Activated CD4-positive, alpha-beta T cell treated with anti-CD3 and anti-CD28 coated beads, Interleukin-2, Interleukin-6, amounts not matched to agents 100 ng/mL and 50 ng/mL, durations not matched to agents 16 hours and 8 hours (primary cell): ENCODE measurements around the gene EXD1.

ENCODE experiments used
- DNase-seq: peaks from one replicate; pipeline ENCODE4 v3.0.0-alpha.2; 2020

Gene EXD1

DNA sequence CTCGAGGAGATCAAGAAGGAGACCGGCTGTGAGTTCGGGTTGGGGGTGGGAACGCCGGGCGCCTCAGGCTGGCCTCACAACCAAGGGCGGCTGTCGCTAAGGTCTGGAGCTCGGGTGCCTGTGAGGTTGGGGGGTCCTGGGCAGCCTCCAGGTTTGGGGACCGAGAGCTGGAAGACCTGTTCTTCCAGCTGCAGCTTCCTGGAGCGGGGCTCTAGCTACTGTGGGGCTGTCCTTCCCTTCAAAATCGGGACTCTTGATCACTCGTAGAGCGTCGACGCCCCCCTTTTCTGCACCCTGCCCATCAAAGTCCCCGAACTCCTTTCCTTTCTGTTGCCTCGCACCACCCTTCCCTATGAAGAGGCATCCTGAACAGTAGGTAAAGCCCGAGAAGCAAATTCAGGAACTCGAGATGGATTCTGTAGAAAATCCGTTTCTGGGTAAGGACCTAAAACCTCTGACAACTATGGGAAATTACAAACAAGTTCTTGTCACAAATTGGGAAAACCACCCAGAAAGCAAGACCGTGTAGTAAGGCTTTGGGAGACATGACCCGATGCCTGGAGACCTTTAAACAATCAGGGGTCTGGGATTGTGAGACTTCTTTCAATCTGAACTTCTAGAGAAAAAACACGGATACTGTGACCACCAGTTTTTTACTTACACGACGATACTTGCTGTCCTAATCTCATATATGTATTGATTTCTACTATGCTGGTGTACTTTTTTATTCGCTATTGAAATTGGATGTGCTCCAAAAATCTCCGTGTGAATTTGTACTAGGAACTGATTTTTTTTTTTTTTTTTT, 1.1 kb upstream of the EXD1 start:
- no peak for DNase-seq

DNA sequence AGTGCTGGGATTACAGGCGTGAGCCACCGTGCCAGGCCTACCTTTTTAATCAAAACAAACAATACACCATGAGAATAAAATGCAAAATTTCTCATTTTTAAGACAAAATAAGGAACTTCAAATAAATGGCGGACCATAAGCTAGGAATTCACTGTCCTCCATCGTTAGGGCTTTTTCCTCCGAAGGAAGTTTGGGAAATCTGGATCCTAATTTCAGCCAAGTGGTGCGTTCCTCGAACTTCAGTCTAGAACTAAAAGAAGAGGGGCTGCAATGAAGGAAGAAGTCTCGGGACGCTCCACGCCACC, 260 bp downstream of the EXD1 start:
- DNase-seq, result no peak

GRCh38 chr15:41219381-41219780, 11.2 kb downstream of the EXD1 start:
- no peak for DNase-seq

DNA sequence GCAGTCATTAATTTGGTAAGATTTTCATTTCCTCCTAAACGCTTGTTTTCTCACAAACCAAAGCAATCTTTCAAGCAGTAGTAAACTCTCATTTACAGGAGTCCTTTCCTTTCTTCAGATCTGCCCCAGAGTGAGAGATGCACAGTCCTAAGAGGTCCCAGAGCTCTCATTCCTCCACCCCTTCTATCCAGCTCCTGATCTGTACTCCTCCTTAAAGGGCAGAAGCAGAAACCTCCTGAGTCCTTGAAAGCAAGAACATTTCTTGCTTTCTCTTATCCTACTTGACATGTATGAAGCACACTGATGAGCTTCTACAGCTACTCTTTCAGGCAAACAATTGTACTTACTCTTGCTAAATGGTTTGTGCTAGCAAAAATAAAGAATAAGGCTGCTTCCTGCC, 11.7 kb downstream of the EXD1 start:
- DNase-seq, result no peak

- no peak for DNase-seq
Measured at GRCh38 chr15:41215708-41216107, 14.8 kb downstream of the EXD1 start.

GRCh38 chr15:41207687-41208448, 22.7 kb downstream of the EXD1 start:
- no peak for DNase-seq

- DNase-seq, result no peak
Measured at GRCh38 chr15:41205315-41205714, 25.2 kb downstream of the EXD1 start.

DNA sequence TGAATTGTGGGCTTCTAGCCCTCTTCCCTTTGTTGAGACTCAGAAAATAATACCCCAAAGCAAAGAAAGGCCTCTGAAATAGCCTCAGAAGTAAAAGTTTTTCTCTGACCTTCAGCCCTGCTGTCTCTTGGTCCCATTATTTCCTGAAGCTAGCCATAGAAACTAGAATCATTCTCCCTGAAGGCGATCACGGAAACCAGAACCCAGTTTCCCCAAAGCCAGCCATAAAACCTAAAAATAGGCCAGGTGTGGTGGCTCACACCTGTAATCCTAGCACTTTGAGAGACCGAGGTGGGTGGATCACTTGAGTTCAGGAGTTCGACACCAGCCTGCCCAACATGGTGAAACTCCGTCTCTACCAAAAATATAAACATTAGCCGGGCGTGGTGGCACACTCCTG, 27.2 kb downstream of the EXD1 start:
- DNase-seq, result no peak

GRCh38 chr15:41199470-41199869, 31.1 kb downstream of the EXD1 start:
- no peak for DNase-seq

DNA sequence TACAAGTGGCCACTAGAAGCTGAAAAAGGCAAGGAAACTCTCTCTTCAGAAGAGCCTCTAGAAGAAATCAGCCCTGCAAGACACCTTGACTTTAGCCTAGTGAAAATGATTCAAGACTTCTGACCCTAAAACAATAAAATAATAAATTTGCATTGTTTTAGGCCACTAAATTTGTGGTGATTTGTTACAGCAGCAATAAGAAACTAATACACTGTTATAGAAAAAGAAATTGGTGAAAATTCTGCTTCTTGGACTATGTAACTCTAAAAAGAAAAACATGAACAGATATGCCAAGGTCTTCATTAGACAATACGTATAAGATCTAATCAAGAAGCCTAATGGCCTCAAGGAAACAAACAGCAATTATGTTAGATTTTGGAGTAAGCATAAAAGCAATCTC, 36.1 kb downstream of the EXD1 start:
- DNase-seq, result no peak

GRCh38 chr15:41183581-41183980, 47.0 kb downstream of the EXD1 start:
- no peak for DNase-seq

GRCh38 chr15:41182266-41182665, 48.3 kb downstream of the EXD1 start:
- no peak for DNase-seq

GRCh38 chr15:41180206-41180789, 50.3 kb downstream of the EXD1 start:
- no peak for DNase-seq

DNA sequence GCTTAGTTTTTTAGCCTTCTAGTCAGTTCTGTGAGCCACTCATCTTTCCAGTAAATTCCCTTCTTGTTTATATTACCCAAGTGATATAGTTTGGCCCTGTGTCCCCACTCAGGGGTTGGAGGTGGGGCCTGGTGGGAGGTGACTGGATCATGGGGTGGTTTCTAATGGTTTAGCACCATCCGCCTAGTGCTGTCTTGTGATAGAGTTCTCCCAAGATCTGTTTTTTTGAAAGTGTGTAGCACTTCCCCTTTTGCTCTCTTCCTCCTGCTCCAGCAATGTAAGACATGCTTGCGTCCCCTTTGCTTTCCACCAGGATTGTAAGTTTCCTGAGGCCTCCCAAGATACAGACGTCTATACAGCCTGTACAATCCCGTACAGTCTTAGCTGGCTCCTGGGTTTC, 60.8 kb downstream of the EXD1 start:
- no peak for DNase-seq

DNA sequence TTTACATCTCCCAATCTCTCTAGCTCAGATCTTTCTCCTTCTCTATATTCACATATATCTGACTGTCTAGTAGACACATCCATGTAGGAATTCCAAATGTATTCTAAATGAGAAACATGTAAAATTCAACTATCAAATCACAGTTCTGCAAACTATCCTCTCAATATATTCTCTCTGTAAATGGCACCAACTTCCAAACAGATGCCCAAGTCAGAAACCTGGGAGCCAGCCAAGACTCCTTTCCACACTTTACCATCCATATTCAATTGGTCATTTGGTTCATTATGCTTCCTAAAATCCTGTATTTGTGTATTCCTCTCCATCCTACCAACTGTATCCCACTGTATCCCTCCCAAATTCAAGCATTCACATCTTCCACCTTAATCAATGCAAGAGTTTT, 61.5 kb downstream of the EXD1 start:
- DNase-seq, result no peak

- no peak for DNase-seq
Measured at GRCh38 chr15:41161736-41162135, 68.8 kb downstream of the EXD1 start.

DNA sequence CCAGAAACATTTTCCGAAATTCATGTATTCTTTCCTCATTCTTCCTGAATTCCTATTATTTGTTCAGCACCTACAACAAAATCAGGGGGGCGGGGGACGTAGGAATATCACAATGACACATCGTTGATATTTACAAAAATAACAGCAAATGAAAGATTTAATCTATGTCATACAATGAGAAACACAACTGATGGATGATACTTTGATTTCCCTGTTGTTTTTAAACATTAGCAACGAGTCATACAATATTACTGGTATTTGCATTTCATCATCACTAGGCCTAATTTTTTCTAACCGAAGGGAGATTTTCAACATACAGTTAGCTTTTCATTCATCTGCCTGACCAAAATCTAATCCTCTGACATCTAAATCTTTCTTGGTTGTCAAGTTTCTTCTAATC, 69.2 kb downstream of the EXD1 start:
- no peak for DNase-seq

DNA sequence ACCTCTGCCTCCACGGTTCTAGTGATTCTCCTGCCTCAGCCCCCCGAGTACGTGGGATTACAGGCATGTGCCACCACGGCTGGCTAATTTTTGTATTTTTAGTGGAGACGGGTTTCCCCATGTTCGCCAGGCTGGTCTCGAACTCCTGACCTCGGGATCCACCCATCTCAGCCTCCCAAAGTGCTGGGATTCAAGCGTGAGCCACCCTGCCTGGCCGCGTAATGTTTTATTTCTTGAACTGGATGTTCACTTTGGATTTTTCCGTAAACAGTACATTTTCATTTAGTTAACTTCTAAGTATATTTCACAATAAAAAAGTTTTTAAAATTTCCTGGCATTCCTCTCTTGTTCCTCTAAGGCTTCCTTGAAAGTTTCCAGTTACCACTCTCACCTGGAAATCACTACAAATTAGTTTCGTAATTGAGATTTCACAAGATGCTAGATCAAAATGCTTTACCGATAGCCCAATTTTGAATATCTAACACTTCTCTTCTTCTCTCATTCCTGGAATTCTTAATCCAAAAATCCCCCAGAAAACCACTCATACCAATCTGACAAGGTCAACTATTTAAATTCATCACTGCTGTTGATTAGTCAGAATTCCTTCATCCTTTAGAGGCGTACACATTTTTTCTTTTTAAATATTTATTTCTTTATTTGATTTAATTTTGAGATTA, 69.8 kb downstream of the EXD1 start:
- DNase-seq, result no peak

DNA sequence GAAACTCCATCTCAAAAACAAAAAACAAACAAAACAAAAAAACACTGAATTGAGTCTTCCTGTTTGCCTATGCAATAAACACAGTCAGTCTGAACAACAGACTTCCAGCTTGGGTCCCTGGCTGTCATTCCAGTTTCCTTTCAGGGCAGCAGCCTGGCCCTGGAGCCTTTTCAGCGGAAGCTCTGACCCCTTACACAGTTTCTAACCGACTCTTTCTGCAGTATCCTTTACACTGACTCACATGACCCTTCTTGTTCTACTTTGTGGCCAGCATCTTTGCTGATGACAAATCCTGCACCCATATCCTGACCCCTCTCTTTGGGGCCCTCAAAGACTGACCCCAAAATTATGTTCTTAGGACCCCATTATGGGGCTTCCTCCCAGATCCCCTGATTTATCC, 76.1 kb downstream of the EXD1 start:
- no peak for DNase-seq

GRCh38 chr15:41153733-41154132, 76.8 kb downstream of the EXD1 start:
- no peak for DNase-seq

DNA sequence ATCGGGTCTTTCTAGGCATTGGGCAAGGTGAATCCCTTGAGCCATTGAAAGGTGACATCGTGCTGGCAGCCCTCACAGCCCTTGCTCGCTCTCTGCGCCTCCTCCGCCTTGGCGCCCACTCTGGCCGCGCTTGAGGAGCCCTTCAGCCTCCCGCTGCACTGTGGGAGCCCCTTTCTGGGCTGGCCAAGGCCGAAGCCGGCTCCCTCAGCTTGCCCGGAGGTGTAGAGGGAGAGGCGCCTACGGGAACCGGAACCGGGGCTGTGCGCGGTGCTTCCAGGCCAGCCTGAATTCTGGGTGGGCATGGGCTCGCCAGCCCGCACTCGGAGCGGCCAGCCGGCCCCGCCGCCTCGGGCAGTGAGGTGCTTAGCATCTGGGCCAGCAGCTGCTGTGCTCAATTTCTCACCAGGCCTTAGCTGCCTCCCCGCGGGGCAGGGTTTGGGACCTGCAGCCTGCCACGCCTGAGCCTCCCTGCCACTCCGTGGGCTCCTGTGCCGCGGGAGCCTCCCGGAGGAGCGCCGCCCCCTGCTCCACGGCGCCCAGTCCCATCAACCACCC, 79.0 kb downstream of the EXD1 start:
- no peak for DNase-seq

DNA sequence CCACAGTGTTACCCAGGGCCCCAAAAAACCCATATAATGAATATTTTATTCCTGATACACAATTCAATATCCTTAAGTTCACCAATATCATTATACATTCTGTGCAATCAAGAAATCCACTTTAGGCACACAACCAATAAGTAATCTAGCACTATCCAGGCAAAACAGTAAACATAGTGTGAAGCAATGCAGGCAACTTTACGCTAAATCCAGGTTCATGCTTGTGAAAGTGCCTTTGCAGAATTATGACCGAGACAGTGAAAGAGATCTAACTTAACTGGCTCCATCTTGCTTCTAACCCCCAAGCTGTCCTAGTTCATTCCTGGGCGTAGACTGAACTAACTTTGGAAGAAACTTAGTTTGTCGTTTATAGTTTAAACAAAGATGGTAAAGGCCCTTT, 80.3 kb downstream of the EXD1 start:
- DNase-seq, result peak; percentile 7

GRCh38 chr15:41148065-41148464, 82.5 kb downstream of the EXD1 start:
- DNase-seq, result no peak
